ENCODE data around the gene RBBP8NL.

RBBP8NL gene

DNA sequence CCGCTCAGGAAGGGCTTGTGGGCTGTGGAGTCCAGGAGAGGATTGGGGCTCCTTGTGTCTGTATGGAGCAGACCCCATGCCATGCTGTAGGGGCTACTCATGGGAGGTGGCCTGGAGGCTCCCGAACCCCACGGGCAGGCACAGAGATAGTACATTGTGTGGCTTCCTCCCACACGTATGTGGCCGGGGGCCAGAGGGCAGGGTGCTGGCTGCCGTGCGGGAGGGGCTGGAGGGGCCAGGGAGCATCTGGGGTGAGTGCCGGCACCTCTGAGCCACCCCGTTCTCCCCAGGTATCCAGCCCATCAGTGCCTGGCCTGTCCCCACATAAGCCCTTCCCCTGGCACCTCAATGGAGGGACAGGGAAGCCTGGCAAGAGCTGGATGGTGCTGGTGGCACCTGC is 7.6 kb downstream of the RBBP8NL start:
- no peak for DNase-seq

DNA sequence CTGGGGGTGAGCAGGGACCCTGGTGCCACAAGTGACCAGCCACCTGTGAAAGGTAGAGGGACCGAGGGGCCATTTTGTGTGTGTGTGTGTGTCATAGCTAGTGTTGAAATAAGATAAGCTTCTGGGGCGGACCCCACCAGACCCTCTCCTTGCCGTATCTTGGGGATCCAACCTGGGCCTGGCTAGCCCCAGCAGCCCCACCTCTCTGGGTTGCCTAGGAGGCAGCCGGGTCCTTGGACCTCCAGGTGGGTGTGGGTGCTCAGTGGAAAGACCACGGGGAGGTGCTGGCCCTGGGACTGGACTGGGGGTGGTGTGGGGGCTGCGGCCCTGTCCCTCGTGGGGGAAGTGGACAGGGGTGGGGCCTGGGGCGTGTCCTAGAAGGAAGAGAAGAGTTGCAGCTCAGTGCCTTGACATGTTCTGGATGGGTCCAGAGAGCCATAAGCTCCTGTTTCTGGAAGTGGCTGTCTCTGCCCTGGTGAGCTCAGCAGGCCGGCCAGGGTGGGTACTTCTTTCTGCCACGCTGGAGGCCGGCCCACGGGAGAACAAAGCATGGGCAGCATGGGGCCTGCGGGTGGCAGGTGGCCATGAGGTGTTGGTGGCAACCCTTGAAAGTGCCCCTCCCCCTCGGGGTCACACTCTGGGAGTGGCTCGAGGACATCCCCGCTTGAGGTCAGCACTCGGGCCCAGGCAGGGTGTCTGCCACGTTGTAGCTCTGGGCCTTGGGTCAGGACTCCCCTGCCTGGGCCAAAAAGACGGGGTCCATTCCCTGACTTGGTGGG is 8.4 kb downstream of the RBBP8NL start:
- no peak for DNase-seq

DNA sequence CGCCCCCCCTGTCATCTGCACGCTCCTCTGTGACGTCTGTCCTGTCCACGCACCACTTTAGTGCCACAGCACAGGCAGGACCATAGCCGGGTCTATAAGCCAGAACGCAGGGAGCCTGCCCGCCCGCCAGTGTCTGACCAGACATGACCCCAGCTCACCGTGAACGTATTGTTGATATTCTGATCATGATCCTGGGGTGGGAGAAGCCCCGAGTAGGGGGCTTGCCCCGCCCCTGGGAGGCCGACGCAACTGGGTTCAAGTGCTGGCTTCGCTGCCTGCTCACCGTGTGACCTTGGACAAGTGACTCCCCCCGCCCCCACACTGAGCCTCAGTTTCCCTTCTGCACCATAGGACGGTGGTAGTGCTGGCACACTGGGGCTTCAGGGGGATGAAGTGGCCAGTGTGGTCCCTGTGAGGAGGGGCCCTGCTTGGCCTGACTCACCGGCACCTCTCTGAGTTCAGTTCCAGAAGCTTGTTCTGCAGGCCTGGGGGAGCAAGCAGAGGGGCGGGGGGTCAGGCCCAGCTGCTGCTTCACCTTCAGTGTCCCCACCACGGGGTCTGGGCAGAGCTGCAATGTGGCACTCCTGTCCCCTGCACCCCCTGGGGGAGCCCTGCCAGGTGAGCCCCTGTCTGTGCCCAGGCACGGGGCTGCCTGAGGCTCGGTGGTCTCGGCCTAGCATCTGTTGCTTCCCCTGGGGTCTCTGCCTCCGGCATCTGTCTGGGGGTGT is 9.2 kb downstream of the RBBP8NL start:
- DNase-seq = no peak

DNA sequence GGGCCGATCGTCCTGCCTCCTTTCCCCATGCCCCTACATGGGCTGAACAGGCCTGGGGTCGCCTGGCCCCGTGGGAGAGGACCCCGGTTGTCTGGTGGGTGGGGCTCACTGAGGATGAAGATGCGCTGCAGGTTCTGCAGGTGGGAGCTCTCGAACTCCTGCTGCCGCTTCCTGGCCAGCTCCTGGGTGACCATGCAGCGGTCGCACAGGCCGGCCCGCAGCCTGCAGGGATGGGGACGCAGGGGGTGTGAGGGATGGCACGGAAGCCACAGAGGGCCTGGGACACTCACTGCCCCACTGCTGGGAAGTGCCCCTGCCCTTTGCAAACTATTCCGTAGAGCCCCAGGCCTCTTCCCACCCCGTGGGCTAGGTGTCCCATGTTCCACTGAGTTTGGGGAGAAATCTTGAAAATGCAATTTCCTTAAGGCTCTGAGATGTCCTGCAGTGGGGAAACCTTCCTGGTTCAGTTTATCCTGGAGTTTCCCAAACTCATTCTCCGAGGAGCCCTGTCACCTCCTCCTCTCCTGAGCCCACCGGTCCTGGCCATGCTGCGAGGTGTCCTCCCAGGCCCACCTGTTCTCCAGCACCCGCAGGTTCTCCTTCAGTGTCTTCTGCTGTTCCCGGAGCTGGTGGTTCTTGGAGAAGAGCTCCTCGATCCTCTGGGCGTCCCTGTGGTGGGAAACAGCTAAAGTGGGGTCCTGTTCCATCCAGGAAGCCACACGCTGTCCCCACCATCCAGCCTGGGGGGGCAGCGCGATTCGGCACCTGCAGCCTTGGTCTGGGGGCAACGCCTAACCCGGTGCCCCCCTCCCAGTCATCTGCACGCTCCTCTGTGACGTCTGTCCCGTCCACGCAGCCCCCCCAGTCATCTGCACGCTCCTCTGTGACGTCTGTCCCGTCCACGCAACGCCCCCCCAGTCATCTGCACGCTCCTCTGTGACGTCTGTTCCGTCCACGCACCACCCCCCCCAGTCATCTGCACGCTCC is 10.4 kb downstream of the RBBP8NL start:
- no peak for DNase-seq

- no peak for DNase-seq
These were observed 11.8 kb downstream of the RBBP8NL start for GRCh38 chr20:62415354-62416111.

DNA sequence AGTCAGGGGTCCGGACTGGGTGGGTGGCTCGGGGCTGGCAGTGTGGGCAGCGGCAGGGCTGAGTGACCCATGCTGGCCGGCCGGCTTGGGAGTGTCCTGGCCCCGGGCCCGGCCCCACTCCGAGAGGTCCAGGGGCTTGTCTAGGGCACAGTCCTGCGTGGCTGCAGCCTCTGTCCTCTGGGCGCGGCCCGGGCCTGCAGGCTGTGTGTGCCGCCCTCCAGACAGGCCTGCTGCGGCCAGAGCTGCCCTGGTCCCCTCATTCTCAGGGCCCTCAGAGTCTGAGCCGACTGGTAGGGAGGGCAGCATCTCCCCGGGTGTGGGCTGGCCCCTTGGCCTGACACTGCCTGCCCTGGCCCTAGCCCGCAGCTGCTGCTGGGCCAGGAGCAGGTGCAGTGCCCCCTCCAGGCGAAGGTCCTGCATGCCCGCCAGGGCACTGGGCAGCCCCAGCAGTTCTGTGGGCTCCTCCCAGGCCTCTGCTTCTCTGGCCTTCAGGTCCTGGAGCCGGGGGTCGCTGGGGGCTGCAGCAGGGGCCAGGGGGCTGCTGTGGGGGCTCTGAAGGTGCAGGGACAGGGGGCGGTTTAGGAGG is 13.3 kb downstream of the RBBP8NL start:
- no peak for DNase-seq

- DNase-seq = no peak
These were observed 14.2 kb downstream of the RBBP8NL start for GRCh38 chr20:62413025-62413570.

DNA sequence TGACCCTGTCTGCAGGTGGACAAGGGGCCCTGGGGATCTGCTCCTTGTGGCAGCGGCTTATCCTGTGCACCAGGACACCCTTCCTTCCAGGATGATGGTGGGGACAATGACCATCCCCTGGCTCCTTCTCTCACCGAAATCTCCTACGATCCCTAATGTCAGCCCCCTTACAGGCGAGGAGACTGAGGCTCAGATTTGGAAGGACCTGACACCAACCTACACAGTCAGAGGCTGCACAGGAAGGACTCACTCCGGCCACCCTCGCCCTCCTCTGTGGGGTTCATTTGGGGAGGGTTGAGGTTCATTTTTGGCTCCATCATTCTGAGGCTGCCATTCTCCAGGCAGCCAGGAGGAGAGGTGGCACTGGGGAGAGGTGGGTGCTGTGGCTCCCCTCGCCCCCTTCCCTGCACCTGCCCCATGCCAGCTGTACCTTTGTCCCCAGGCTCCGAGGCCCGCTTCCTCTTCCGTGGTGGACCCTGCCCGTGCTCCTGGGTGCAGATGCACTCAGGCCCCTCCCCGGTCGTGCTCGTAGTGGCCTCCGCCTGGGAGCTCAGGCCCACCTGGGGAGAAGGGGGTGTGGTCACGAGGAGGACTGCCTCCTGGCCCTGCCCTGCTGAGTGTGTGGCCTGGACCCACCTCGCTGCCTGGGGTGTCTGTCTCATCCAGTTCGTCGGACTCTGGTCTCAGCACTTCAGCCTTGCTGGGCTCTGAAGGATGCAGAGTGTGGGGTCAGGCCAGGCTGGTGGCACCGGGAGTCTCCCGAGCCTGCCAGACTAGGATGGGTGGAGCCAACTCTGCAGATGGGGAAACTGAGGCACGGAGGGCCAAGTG is 14.9 kb downstream of the RBBP8NL start:
- DNase-seq = no peak

GRCh38 chr20:62411479-62412193 is 15.7 kb downstream of the RBBP8NL start:
- DNase-seq = no peak

DNA sequence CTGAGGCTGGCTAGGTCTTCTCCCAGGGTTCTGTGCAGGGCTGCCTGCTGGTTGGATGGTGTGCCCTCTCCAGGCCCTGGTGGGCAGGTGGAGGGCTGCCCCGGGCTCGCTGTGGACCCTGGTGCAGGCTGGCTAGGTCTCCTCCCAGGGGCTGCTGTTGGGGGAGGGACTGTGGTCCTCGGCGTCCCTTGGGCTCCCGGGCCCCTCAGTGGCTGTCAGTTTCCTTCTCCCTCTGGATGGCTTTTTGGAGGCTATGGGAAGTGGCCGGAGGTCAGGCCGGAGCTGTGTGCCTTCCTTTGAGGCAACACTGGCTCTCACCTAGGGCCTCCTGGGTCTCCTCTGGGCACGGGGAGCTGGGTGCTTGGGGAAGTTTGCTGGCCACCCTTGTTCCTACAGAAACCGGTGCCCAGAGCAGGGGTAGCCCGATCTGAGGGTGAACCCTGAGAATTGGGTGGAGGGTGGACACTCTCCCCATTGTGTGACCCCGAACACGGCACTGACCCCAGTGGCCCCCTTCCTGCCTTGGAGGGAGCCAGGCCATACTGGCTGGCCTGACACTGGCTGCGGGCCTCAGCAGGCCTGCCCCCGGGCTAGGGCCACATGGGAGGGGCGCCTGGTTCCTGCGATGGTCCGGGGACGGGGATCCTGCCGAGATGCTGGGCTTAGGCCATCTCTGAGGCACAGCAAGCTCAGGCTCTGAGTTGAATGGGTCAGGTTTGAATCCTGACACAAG is 16.4 kb downstream of the RBBP8NL start:
- DNase-seq = no peak

GRCh38 chr20:62409931-62410745 is 17.2 kb downstream of the RBBP8NL start:
- DNase-seq = peak; percentile 24

- no peak for DNase-seq
These were observed 18.1 kb downstream of the RBBP8NL start for GRCh38 chr20:62409086-62409853.

GRCh38 chr20:62408640-62409039 is 18.7 kb downstream of the RBBP8NL start:
- DNase-seq = no peak

DNA sequence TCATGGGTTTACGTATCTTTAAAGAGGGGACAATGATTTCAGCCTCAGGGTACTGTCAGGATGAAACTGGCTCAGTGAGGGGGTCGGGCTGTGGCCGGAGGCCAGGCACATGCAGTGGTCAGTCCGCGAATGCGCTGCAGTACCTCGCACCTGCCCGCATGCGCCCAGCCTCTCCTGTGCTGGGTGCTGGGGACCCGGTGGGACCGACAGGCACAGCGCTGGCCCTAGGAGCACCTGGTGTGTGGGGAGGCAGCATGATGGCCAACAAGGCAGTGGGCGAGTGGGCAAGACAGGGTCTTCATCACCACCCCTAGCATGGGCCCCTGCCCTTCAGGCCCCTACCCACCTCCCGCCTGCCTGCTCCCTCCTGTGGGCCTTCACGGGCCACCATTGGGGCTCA is 19.3 kb downstream of the RBBP8NL start:
- DNase-seq = no peak

DNA sequence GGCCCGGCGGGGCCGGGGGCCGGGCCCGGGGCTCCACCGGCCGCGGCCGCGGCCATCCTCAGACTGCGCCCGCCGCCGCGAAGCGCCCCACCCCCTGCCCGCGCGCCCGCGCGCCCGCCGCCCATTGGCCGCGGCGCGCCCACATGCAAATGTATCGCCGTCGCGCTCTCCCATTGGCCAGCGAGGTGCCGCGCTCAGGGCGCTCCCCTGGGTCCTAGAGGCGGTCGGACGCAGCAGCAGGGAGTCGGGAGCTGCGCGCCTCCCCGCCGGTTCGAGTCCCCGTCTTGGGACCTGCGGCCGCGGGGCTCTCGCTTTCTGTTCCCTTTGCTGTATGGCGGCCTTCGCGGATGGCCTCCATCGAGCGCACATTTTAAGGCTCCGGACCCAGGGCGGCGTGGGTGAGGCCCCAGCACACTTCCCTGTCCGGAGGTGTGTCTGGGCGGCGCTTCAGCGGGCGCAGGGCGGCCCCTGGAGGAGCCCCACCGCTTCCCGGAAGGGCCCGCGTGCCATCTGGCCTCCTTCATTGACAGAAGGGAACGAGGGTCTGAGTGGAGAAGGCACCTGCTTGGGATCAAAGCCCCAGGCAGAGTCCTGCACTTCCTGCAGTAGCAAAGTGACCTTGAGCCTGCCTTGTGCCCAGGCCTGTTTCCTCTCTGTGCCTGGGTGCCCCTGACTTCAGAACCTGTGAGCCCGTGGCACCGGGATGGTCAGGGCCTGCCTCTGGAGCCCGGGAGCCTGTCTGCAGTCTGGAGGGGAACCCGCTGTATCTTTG is 19.9 kb downstream of the RBBP8NL start, which contains the start of gene CABLES2:
Gene CABLES2, minus strand, starts transcription at position 65 of the 772 bp plus-strand sequence. Its CDS starts 9 bp downstream, at position 56.
- peak; percentile 75 for DNase-seq

DNA sequence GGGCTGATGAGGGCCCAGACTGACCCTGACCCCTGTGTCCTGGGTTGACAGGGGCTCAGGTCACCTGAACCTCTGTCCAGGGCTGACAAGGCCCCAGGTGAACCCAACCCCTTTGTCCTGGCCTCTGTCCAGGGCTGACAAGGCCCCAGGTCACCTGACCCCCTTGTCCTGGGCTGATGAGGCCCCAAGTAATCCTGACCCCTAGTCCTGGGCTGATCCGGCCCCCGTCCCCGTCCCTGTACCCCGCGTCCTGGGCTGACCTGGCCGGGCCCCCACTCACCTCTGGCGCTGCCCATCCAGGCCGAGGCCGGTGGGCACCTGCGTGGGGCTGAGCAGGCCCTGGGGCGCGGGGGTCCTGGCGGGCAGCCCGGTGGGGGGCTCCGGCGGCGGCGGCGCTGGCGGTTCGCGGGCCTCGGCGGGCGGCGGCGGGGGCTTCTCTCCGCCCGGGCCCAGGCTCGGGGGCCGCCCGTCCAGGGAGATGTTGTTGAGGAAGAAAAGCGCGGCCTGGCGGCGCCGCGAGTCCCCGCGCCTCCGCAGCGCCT is 20.6 kb downstream of the RBBP8NL start:
- DNase-seq = no peak

Data from NCI-H1694 treated with DMSO at 0.1 percent for 48 hours (cell line).